GDM1 (cell line): Measurements from ENCODE around the gene TARP.
A peak's percentile ranks its signal among the peaks of the same experiment; 100 is the strongest.
"Not testable (repeated sequence)": the region's sequence is repeated elsewhere in the genome, so short reads cannot be mapped to it uniquely, and the experiment has no call there.

ENCODE experiments used
- DNase-seq: peaks from one replicate; lab custom pipeline; 2025; lab: John Stamatoyannopoulos, UW

Gene TARP

GRCh38 chr7:38296059-38296857 is 22.8 kb upstream of the TARP start:
- no peak for DNase-seq

GRCh38 chr7:38294926-38295325 is 21.5 kb upstream of the TARP start:
- no peak for DNase-seq

- DNase-seq = no peak
Observed at GRCh38 chr7:38292442-38292841, 19.0 kb upstream of the TARP start.

GRCh38 chr7:38291650-38292049 is 18.2 kb upstream of the TARP start:
- DNase-seq = no peak

GRCh38 chr7:38291117-38291647 is 17.7 kb upstream of the TARP start:
- DNase-seq = no peak

- DNase-seq = no peak
Observed at GRCh38 chr7:38284553-38284952, 11.1 kb upstream of the TARP start.

- DNase-seq = no peak
Observed at GRCh38 chr7:38283809-38284208, 10.4 kb upstream of the TARP start.

- no peak for DNase-seq
Observed at GRCh38 chr7:38283107-38283506, 9.7 kb upstream of the TARP start.

- DNase-seq = no peak
Observed at GRCh38 chr7:38282081-38282480, 8.6 kb upstream of the TARP start.

GRCh38 chr7:38281266-38281665 is 7.8 kb upstream of the TARP start:
- DNase-seq = no peak

GRCh38 chr7:38280707-38281106 is 7.3 kb upstream of the TARP start:
- DNase-seq = no peak

GRCh38 chr7:38280000-38280399 is 6.6 kb upstream of the TARP start:
- DNase-seq = no peak

GRCh38 chr7:38276096-38276877 is 2.9 kb upstream of the TARP start:
- peak; percentile 50 for DNase-seq

- DNase-seq = no peak
Observed at GRCh38 chr7:38274927-38275620, 1.6 kb upstream of the TARP start.

- DNase-seq = no peak
Observed at GRCh38 chr7:38274486-38274885, 1.1 kb upstream of the TARP start.

GRCh38 chr7:38270405-38270804 is 3.0 kb downstream of the TARP start:
- not testable (repeated sequence) for DNase-seq

- not testable (repeated sequence) for DNase-seq
Observed at GRCh38 chr7:38269704-38270346, 3.6 kb downstream of the TARP start.

- not testable (repeated sequence) for DNase-seq
Observed at GRCh38 chr7:38265958-38266357, 7.5 kb downstream of the TARP start.

- DNase-seq = not testable (repeated sequence)
Observed at GRCh38 chr7:38264602-38265001, 8.8 kb downstream of the TARP start.

GRCh38 chr7:38263274-38263673 is 10.2 kb downstream of the TARP start:
- DNase-seq = not testable (repeated sequence)

GRCh38 chr7:38262545-38262944 is 10.9 kb downstream of the TARP start:
- no peak for DNase-seq

- DNase-seq = not testable (repeated sequence)
Observed at GRCh38 chr7:38262026-38262425, 11.4 kb downstream of the TARP start.
